Measurements from ENCODE around the gene CYP11A1. TPM values are rescaled to one million over a fixed set of nuclear protein-coding genes. Genes with fewer than 3 reads are reported as not detected.

The CYP11A1 gene
- total RNA-seq, 2 experiments from 2014 or later: not detected

DNA sequence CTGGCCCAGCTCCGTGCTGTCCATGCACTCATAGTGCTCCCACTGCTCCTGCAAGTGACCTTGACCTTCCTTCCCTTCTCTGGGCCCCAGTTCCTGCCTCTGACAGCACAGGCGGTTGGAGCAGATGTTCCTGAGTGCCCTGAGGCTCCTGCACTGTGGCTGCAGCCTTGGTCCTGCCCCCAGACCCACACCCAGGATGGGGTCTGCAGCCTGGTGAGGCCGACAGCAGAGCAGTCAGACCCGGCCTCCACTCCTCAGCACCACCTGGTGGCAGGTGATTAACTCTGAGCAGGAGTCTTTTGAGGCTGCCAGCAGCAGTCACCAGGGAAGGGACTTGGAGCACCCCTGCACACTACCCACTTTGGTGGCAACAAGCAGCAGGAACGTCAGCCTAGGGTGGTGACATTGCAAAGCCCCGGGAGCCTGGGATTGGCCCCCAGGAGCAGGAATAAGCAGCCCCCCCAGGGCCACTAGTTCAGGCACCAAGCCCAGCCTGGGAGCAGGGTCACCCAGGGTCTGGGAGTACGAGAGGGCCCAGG is 64.6 kb downstream of the CYP11A1 start:
- Mint-ChIP-seq H3K4me3 (no peak overlapping the region), H3K27me3 (ENCODE audit: low read depth) (peaks cover 44% of the 10 kb centered on the region), H3K36me3 (ENCODE audit: low read depth) (no peaks in the 10 kb centered on the region), H3K9me3 (ENCODE audit: insufficient read depth) (no peaks in the 10 kb centered on the region), H3K4me1 (ENCODE audit: low read depth) (no peaks in the 10 kb centered on the region), H3K27ac (no peak overlapping the region)
- CTCF ChIA-PET: interaction anchor here (1.0 to 2.4 kb wide), 3 partner anchors 17 to 330 kb away, joined by 3 to 12 read pairs (median 8); no protein-coding TSS in a partner anchor
- DNase-seq (peak; percentile 61), ATAC-seq (peak; percentile 55)
- POLR2A ChIA-PET: no interaction called here

DNA sequence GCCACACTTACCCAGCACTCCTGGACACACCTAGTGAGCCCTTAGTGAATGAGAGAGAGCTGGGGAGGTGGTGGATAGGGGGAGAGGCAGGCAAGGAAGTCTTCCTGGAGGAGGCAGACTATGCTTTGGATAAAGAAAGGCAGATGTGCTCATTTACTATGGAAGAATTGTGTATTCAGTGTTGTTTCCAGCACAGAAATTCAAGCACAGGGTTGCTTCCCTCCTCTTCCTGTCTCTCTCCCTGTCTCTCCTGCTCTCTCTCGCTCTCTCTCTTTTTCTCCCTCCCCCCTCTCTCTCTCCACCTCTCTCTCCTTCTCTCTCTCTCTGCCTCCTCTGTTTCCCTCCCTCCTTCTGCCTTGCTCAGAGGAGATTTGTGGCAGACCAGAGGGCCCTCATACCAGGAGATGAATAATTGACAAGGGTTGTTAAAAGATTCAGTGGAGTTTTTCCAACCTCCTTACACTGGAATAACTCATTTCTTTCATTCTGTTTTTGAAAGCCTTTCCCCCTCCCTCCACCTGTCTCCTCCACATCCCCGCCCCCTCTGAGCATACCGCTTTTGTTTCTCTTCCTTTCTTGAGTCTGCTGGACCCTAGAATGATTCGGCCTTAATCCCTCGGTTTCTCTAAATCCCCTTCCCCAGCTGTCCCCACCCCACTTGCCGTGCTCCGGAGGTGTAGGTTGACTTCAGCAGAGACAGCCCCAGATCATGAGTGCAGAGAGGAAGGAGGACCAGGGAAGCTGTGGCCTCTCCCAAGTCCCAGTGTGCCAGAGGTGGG is 65.7 kb downstream of the CYP11A1 start:
- Mint-ChIP-seq H3K9me3 (ENCODE audit: insufficient read depth) (no peaks in the 10 kb centered on the region), H3K27ac (no peak overlapping the region), H3K27me3 (ENCODE audit: low read depth) (peaks cover 44% of the 10 kb centered on the region), H3K36me3 (ENCODE audit: low read depth) (no peaks in the 10 kb centered on the region), H3K4me3 (no peak overlapping the region), H3K4me1 (ENCODE audit: low read depth) (peaks cover 6% of the 10 kb centered on the region)
- POLR2A ChIA-PET: no interaction called here
- CTCF ChIA-PET: interaction anchor here (1.4 kb wide), 1 partner anchor 14 kb away, joined by 3 read pairs; no protein-coding TSS in a partner anchor
- no peak for DNase-seq
- ATAC-seq: no peak

DNA sequence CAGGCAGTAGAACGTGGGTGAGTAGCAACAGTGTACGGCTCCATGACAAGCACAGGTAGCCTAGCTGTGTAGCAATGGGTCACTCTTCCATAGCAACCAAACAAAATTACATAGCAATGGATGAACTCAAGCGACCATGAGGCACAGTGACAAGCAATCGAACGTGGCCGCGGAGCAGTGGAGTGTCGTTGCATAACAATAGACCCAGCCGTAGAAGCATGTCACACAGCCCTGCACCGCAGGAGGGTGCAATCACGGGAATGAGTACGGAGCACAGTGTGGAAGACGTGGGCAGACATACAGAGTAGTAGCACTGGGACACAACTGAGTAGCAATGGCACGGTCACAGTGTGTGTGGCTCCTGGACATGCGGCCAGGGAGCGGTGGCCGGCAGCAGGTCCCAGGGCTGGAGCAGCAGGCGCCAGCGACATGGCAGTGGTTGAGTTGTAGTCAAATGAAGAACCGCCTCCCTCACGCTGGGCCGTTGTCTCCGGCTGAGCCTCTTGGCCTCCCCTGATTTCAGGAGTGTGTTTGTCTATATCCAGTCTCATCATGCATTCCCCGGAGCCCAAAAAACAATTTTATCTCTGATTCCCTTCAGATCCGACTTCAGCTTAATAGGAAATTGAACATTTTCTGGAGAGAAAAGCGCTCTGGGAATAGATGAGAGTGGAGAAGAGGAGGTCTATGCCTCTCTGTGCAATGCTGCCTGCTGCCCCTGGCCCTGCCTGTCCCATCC is 67.2 kb downstream of the CYP11A1 start:
- H3K36me3 Mint-ChIP-seq (ENCODE audit: low read depth): no peaks in the 10 kb centered on the region
- no peak for ATAC-seq
- no peak overlapping the region for H3K4me3 Mint-ChIP-seq
- ChIA-PET CTCF (interaction anchor here (1.4 kb wide), 1 partner anchor 15 kb away, joined by 3 read pairs; no protein-coding TSS in a partner anchor), POLR2A (no interaction called here)
- no peak for DNase-seq
- H3K27ac Mint-ChIP-seq: no peak overlapping the region
- peaks cover 37% of the 10 kb centered on the region for H3K27me3 Mint-ChIP-seq (ENCODE audit: low read depth)
- peaks cover 6% of the 10 kb centered on the region for H3K4me1 Mint-ChIP-seq (ENCODE audit: low read depth)
- H3K9me3 Mint-ChIP-seq (ENCODE audit: insufficient read depth): no peaks in the 10 kb centered on the region

DNA sequence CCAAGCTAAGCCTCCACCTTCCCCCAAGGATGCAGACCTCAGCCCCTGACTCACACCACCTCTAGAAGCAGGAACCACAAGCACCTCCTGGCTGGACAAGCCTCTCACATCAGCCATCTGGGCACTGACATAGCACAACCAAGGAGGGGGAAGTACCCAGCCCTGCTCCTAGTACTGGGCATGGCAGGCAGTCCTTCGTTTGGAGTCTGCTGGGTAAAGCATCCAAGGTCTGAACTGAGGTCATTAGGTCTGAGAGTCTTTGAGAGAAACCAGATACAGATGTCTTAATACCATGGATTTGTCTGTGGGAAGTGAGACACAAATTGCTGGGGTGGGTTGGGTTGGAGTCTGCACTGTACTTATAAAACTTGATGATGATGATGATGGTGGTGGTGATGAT is 69.6 kb downstream of the CYP11A1 start:
- no peaks in the 10 kb centered on the region for H3K9me3 Mint-ChIP-seq (ENCODE audit: insufficient read depth)
- no peak overlapping the region for H3K4me3 Mint-ChIP-seq
- no peak overlapping the region for H3K27ac Mint-ChIP-seq
- peaks cover 6% of the 10 kb centered on the region for H3K4me1 Mint-ChIP-seq (ENCODE audit: low read depth)
- POLR2A ChIA-PET: no interaction called here
- no peak for DNase-seq
- CTCF ChIA-PET: no interaction called here
- H3K36me3 Mint-ChIP-seq (ENCODE audit: low read depth): no peaks in the 10 kb centered on the region
- no peak for ATAC-seq
- H3K27me3 Mint-ChIP-seq (ENCODE audit: low read depth): peaks cover 31% of the 10 kb centered on the region

DNA sequence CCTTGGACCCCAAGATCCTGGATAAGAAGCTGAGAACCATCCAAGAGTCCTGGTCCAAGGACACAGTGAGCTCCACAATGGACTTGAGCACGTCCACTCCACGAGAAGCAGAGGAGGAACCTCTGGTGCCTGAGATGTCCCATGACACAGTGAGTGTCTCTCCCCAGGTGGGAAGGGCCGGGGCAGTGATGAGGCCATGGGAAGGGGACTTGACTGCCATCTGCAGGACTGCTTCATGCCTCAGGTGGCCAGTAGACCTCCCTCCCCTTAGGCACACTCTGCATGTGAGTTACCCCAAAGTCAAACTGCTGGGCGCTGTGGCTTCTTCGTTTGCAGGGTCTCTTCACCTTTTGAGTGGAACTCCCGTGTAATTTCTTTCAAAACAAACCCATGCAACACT is 71.6 kb downstream of the CYP11A1 start:
- H3K27me3 Mint-ChIP-seq (ENCODE audit: low read depth): peaks cover 19% of the 10 kb centered on the region
- ATAC-seq: no peak

DNA sequence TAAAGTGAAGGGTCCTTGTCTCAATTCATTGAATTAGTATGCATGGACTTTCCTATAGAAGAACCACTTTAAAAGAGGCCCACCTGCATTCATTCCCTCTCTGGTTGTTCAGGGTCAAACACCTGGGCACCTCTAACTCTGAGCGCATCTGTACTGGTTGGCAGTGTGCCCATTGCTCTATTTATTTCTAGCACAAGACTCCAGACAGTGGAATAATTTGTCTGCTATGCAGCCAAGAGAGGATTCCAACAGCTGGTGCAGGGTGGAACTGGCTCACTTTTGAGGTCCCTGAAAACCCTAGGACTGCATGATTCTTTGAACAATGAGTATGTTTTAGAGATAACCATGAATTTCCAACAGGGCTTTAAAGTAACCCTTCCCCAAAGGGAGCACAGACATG is 73.4 kb downstream of the CYP11A1 start:
- peaks cover 9% of the 10 kb centered on the region for H3K27me3 Mint-ChIP-seq (ENCODE audit: low read depth)
- ChIA-PET CTCF (no interaction called here), POLR2A (no interaction called here)
- no peak for ATAC-seq
- H3K4me1 Mint-ChIP-seq (ENCODE audit: low read depth): peaks cover 12% of the 10 kb centered on the region
- no peak overlapping the region for H3K27ac Mint-ChIP-seq
- H3K9me3 Mint-ChIP-seq (ENCODE audit: insufficient read depth): no peaks in the 10 kb centered on the region
- no peaks in the 10 kb centered on the region for H3K36me3 Mint-ChIP-seq (ENCODE audit: low read depth)
- no peak overlapping the region for H3K4me3 Mint-ChIP-seq
- DNase-seq: no peak

More for the DNA sequence above, 71.6 kb downstream of the CYP11A1 start:
- Mint-ChIP-seq H3K27ac (no peak overlapping the region), H3K36me3 (ENCODE audit: low read depth) (no peaks in the 10 kb centered on the region), H3K4me3 (no peak overlapping the region), H3K9me3 (ENCODE audit: insufficient read depth) (no peaks in the 10 kb centered on the region), H3K4me1 (ENCODE audit: low read depth) (peaks cover 12% of the 10 kb centered on the region)
- ChIA-PET CTCF (no interaction called here), POLR2A (interaction anchor here (0.5 kb wide), 1 partner anchor 41 kb away, joined by 5 read pairs; no protein-coding TSS in a partner anchor)
- no peak for DNase-seq

DNA sequence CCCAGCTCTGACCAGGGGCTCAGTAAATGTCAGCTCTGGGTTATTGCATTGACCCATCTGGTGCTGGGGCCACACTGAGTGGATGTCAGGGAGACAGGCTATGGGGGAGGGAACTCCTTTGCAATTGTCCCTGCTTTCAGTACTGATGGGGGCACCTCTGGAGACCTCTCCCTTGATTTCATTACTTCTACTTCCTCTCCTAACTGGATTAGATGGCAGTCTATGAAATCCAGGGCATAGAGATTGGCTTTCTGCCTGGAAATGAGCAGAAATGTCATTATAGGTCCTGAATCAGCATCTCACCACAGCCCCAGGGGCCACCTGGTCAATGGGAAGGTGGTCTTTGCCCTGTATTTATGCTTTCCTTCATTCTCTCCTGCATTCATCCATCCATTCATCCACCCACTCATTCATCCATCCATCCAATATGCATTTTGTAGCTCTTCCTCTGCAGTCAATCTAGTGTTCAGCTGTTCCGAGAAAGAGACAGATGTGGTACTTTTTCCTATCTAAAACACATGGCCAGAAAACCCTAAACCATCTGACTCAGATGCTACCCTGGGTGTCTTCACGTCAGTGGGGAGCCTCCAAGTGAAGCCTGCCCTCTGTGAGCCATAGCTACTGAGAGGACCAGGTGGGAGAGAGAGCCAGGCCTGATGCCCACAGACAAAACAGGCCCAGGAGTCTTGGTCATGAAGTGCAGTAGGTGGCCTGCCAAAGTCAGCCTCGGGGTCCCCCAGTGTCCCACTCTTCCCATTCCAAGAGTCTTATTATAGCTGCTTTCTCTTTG is 74.2 kb downstream of the CYP11A1 start:
- Mint-ChIP-seq H3K4me3 (no peak overlapping the region), H3K36me3 (ENCODE audit: low read depth) (no peaks in the 10 kb centered on the region), H3K27ac (no peak overlapping the region), H3K27me3 (ENCODE audit: low read depth) (peaks cover 9% of the 10 kb centered on the region), H3K4me1 (ENCODE audit: low read depth) (peaks cover 12% of the 10 kb centered on the region), H3K9me3 (ENCODE audit: insufficient read depth) (no peaks in the 10 kb centered on the region)
- ATAC-seq: no peak
- DNase-seq: no peak
- CTCF ChIA-PET: no interaction called here
- POLR2A ChIA-PET: no interaction called here

DNA sequence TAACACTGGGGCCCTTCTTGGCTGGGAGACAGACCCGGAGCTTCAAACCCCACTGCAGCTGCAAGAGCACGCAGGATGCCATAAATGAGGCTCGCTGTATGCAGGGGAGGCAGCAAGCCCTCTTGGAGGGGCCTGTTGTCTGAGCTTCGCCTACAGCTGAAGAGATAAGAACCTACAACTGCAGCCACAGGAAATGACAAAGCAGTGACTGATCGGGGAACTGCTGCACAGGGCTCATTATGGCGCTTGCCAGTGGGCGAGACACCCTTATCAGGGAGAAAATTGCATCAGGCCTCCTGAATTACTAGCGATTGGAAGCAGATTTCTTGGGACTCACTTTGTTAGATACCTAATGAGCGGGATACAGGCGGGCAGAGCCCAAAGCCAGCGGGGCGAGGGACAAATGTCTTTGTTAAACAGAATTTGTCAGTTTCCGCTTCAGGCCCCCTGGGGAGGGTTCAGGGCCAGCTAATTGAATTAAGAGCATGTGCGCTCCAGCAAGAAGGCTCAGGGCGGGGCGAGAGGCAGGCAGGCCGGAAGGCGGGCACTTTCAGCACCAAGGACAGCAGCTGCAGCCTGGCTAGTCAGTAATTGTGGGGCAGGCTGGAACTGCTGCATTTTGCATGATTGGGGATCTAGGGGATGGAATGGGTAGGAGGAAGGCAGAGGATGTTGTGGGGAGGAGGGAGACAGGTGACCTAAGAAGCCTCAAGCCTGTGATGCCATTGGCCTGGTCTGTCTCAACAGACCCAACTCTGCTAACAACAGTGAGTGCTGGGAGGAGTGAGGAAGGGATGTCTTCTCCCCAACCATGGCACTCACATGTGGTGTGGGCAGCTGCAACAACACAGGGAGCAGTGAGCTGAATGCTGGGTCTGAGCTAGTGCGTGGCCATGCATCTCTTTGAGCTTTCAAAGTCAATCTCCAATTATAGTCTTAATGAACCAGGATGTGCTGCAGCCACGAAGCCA is 76.1 kb downstream of the CYP11A1 start:
- ChIA-PET POLR2A (interaction anchor here (0.5 to 0.6 kb wide), 2 partner anchors 17 to 47 kb away, joined by 3 read pairs; no protein-coding TSS in a partner anchor), CTCF (interaction anchor here (1.1 to 1.4 kb wide), 2 partner anchors 16 to 318 kb away, joined by 3 read pairs; no protein-coding TSS in a partner anchor)
- Mint-ChIP-seq H3K27ac (no peak overlapping the region), H3K4me3 (no peak overlapping the region), H3K36me3 (ENCODE audit: low read depth) (no peaks in the 10 kb centered on the region), H3K4me1 (ENCODE audit: low read depth) (peaks cover 6% of the 10 kb centered on the region), H3K9me3 (ENCODE audit: insufficient read depth) (no peaks in the 10 kb centered on the region), H3K27me3 (ENCODE audit: low read depth) (peaks cover 6% of the 10 kb centered on the region)
- DNase-seq (peak; percentile 89), ATAC-seq (peak; percentile 96)

DNA sequence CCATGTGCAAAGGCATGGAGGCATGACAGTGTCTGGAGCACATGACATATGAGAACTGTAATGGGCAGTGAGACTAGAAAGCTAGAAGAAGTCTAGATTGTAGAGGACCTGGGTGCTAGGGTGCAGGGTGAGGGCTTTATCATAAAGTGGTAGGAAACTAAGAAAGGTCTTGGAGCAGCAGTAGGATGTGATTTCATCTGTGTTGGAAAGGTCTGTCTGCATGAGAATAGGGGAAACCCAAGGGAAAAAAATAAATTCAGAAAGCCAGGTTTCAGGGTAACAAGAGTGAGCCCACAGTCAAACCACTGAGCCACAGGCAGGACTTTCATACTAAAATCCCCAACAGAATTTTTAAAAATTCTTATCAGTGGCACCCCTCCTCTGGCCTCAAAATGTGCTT is 76.8 kb downstream of the CYP11A1 start:
- POLR2A ChIA-PET: interaction anchor here (0.6 kb wide), 1 partner anchor 47 kb away, joined by 3 read pairs; no protein-coding TSS in a partner anchor
- H3K4me3 Mint-ChIP-seq: no peak overlapping the region
- H3K27me3 Mint-ChIP-seq (ENCODE audit: low read depth): peaks cover 6% of the 10 kb centered on the region
- no peak for ATAC-seq
- CTCF ChIA-PET: interaction anchor here (1.1 to 1.4 kb wide), 3 partner anchors 11 to 318 kb away, joined by 3 to 5 read pairs (median 3); no protein-coding TSS in a partner anchor
- H3K27ac Mint-ChIP-seq: no peak overlapping the region
- H3K9me3 Mint-ChIP-seq (ENCODE audit: insufficient read depth): no peaks in the 10 kb centered on the region
- no peaks in the 10 kb centered on the region for H3K36me3 Mint-ChIP-seq (ENCODE audit: low read depth)
- H3K4me1 Mint-ChIP-seq (ENCODE audit: low read depth): peaks cover 6% of the 10 kb centered on the region
- no peak for DNase-seq

DNA sequence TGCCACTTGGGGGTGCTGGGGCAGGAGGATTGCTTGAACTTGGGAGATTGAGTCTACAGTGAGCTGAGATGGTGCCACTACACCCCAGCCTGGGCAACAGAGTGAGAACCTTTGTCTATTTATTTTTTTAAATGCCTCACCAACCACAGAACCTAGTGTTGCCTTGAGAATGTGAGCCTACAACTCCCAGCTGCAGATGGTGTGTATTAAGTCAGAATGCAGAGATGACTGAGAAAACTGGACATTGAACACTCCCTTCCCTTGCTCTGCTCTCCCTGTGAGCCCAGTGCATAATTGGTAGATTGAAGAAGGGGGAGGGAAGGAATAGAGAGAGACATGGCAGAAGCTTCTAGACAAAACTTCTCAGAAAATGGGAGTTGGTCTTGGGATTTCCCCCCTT is 77.8 kb downstream of the CYP11A1 start:
- no peak overlapping the region for H3K4me3 Mint-ChIP-seq
- H3K27ac Mint-ChIP-seq: no peak overlapping the region
- H3K9me3 Mint-ChIP-seq (ENCODE audit: insufficient read depth): no peaks in the 10 kb centered on the region
- DNase-seq: no peak
- peaks cover 6% of the 10 kb centered on the region for H3K4me1 Mint-ChIP-seq (ENCODE audit: low read depth)
- no peaks in the 10 kb centered on the region for H3K36me3 Mint-ChIP-seq (ENCODE audit: low read depth)
- ATAC-seq: no peak
- ChIA-PET POLR2A (no interaction called here), CTCF (interaction anchor here (1.3 to 1.4 kb wide), 2 partner anchors 10 to 18 kb away, joined by 3 to 5 read pairs; no protein-coding TSS in a partner anchor)
- peaks cover 3% of the 10 kb centered on the region for H3K27me3 Mint-ChIP-seq (ENCODE audit: low read depth)
